Thyroid gland (tissue), 4 donors: ENCODE measurements around the gene MRGPRF.

Experiments
- CTCF ChIP-seq, 6 experiments: fragments of 200-600 bp in 3 of 6; fragments of 450-650 bp in 3 of 6; sonication (generic) in 3 of 6; IDR thresholded peaks; one replicate each; pipeline ENCODE4 v1.5.1; 2016 to 2019; ENCODE audit warnings: antibody characterized with exemption in 6 of 6, mild to moderate bottlenecking in 2 of 6, inconsistent platforms in 1 of 6, moderate library complexity in 1 of 6
- POLR2A ChIP-seq, 2 donors: fragments of 450-650 bp; IDR thresholded peaks; one replicate each; pipeline ENCODE4 v1.6.1; 2017; ENCODE audit warnings: antibody characterized with exemption in 2 of 2, mild to moderate bottlenecking in 2 of 2, moderate library complexity in 1 of 2

GRCh38 chr11:68974421-68975194 is 38.4 kb downstream of the MRGPRF start:
- TF ChIP-seq POLR2A (IDR thresholded peaks at IDR 0.05): no peak
- TF ChIP-seq CTCF (IDR thresholded peaks at IDR 0.05): no peak
